ENCODE measurements around the gene CPAMD8. TPM values are rescaled to one million over a fixed set of nuclear protein-coding genes. Genes with fewer than 3 reads are reported as not detected.

Gene CPAMD8
- total RNA-seq, 4 donors from 2014 or later = 13.9 to 116 (median 24.2) TPM

DNA sequence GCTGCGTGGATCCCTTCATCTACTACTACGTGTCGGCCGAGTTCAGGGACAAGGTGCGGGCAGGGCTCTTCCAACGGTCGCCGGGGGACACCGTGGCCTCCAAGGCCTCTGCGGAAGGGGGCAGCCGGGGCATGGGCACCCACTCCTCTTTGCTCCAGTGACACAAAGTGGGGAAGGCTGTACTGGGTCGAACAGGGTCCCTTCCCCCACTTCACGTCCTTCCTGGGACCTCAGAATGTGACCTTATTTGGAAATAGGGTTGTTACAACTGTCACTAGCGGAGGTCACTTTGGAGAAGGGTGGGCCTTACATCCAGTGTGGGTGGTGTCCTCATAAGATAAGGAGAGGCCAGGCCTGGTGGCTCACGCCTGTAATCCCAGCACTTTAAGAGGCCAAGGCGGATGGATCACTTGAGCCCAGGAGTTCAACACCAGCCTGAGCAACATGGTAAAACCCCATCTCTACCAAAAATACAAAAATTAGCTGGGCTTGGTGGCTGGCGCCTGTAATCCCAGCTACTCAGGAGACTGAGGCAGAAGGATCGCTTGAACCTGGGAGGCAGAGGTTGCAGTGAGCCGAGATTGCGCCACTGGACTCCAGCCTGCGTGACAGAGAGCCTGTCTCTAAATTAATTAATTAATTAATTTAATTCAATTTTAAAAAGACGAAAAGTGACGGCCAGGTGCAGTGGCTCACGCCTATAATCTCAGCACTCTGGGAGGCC lies 136.0 kb downstream of the CPAMD8 start:
- TF ChIP-seq, protein P1, sequence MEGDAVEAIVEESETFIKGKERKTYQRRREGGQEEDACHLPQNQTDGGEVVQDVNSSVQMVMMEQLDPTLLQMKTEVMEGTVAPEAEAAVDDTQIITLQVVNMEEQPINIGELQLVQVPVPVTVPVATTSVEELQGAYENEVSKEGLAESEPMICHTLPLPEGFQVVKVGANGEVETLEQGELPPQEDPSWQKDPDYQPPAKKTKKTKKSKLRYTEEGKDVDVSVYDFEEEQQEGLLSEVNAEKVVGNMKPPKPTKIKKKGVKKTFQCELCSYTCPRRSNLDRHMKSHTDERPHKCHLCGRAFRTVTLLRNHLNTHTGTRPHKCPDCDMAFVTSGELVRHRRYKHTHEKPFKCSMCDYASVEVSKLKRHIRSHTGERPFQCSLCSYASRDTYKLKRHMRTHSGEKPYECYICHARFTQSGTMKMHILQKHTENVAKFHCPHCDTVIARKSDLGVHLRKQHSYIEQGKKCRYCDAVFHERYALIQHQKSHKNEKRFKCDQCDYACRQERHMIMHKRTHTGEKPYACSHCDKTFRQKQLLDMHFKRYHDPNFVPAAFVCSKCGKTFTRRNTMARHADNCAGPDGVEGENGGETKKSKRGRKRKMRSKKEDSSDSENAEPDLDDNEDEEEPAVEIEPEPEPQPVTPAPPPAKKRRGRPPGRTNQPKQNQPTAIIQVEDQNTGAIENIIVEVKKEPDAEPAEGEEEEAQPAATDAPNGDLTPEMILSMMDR (IDR thresholded peaks at IDR 0.05) = no peak
- no peak for TF ChIP-seq POLR2A (IDR thresholded peaks at IDR 0.05)
- no peaks in the 10 kb centered on the region for H3K9me3 ChIP-seq
- H3K27ac ChIP-seq = peak overlapping the region in 1 of 3 donors; percentile 28
- H3K36me3 ChIP-seq = no peaks in the 10 kb centered on the region
- peaks cover 0 to 11% of the 10 kb centered on the region in 2 donors for H3K4me1 ChIP-seq
- H3K4me3 ChIP-seq (replicated peaks in 1 of 3) = no peak overlapping the region
- WGBS, 2 donors = 80 to 88% methylated on average over 18 to 19 of the region's 24 CpGs
- no peak for DNase-seq
- H3K27me3 ChIP-seq = no peaks in the 10 kb centered on the region
- intact Hi-C loops (cut with DNase I) = no loop called here

- DNase-seq = peak in 1 of 2 donors; percentile 10
- intact Hi-C loops (cut with DNase I) = no loop called here
These were observed 136.6 kb downstream of the CPAMD8 start for GRCh38 chr19:16889883-16890460.

GRCh38 chr19:16889366-16889882 lies 137.2 kb downstream of the CPAMD8 start:
- peaks cover 0 to 11% of the 10 kb centered on the region in 2 donors for H3K4me1 ChIP-seq
- no peaks in the 10 kb centered on the region for H3K9me3 ChIP-seq
- 57 to 58% methylated on average over 9 to 11 of the region's 22 CpGs for WGBS, 2 donors
- peak overlapping the region; percentile 56 to 73 (median 59) for H3K27ac ChIP-seq
- no peaks in the 10 kb centered on the region for H3K36me3 ChIP-seq
- intact Hi-C loops (cut with DNase I) = no loop called here
- peak in 1 of 2 donors; percentile 9 for DNase-seq
- no peak for TF ChIP-seq POLR2A (IDR thresholded peaks at IDR 0.05)
- TF ChIP-seq, protein P1 (IDR thresholded peaks at IDR 0.05) = no peak
- no peak overlapping the region for H3K4me3 ChIP-seq (replicated peaks in 1 of 3)
- H3K27me3 ChIP-seq = no peaks in the 10 kb centered on the region

More at GRCh38 chr19:16889883-16890460, 136.6 kb downstream of the CPAMD8 start:
- peak overlapping the region in 2 of 3 donors; percentile 56 to 73 for H3K27ac ChIP-seq
- H3K27me3 ChIP-seq = no peaks in the 10 kb centered on the region
- H3K9me3 ChIP-seq = no peaks in the 10 kb centered on the region
- peaks cover 0 to 11% of the 10 kb centered on the region in 2 donors for H3K4me1 ChIP-seq
- no peaks in the 10 kb centered on the region for H3K36me3 ChIP-seq
- TF ChIP-seq POLR2A (IDR thresholded peaks at IDR 0.05) = no peak
- TF ChIP-seq, protein P1 (IDR thresholded peaks at IDR 0.05) = no peak
- no peak overlapping the region for H3K4me3 ChIP-seq (replicated peaks in 1 of 3)
- 91 to 93% methylated on average over 27 to 28 of the region's 48 CpGs for WGBS, 2 donors

- intact Hi-C loops (cut with DNase I) = no loop called here
- DNase-seq = peak; percentile 43
- Histone ChIP-seq H3K36me3 (no peaks in the 10 kb centered on the region), H3K27me3 (no peaks in the 10 kb centered on the region), H3K4me1 (peaks cover 0 to 11% of the 10 kb centered on the region in 2 donors), H3K27ac (peak within 1 kb of the TSS; percentile 56 to 73 (median 59)), H3K4me3 (replicated peaks in 1 of 3) (no peak within 1 kb of the TSS), H3K9me3 (no peaks in the 10 kb centered on the region)
- WGBS, 2 donors = 30 to 40% methylated on average over 10 to 21 of the region's 31 CpGs
- no peak for TF ChIP-seq POLR2A (IDR thresholded peaks at IDR 0.05)
- TF ChIP-seq, protein P1 (IDR thresholded peaks at IDR 0.05) = no peak
These were observed 137.8 kb downstream of the CPAMD8 start, which contains the start of gene F2RL3 for GRCh38 chr19:16888629-16889365. TSS of gene F2RL3 (plus strand) at chr19:16888999. CDS start at chr19:16889190, 191 bp downstream.
